Measurements from ENCODE around the gene PIGT. TPM values are rescaled to one million over a fixed set of nuclear protein-coding genes. Genes with fewer than 3 reads are reported as not detected.

The PIGT gene
- polyA plus RNA-seq, 1 experiment, result 114 TPM

GRCh38 chr20:45412653-45413052 lies 3.3 kb upstream of the PIGT start:
- H3K27me3 ChIP-seq (ENCODE audit: control insufficient read depth, insufficient read depth, low read length), result no peaks in the 10 kb centered on the region
- no peaks in the 10 kb centered on the region; the same call in 1 of the 2 replicates for H3K9me3 ChIP-seq (ENCODE audit: control insufficient read depth, insufficient read depth, low read length)
- CTCF ChIA-PET, result interaction anchor here (0.9 to 2.8 kb wide), 4 partner anchors 36 to 358 kb away, joined by 4 to 10 read pairs (median 8); no protein-coding TSS in a partner anchor
- no peak for TF ChIP-seq CTCF (IDR thresholded peaks at IDR 0.05; ENCODE audit: low read depth, low read length)
- DNase-seq (ENCODE audit: low read depth, low spot score), result no peak
- POLR2A ChIA-PET, result no interaction called here
- H3K4me3 ChIP-seq (ENCODE audit: low read depth, low read length), result no peak overlapping the region
- no peak overlapping the region for H3K27ac ChIP-seq (ENCODE audit: low read depth, low read length)

- no peak overlapping the region for H3K27ac ChIP-seq (ENCODE audit: low read depth, low read length)
- TF ChIP-seq CTCF (IDR thresholded peaks at IDR 0.05; ENCODE audit: low read depth, low read length), result no peak
- H3K9me3 ChIP-seq (ENCODE audit: control insufficient read depth, insufficient read depth, low read length), result no peaks in the 10 kb centered on the region; the same call in 1 of the 2 replicates
- DNase-seq (ENCODE audit: low read depth, low spot score), result no peak
- H3K4me3 ChIP-seq (ENCODE audit: low read depth, low read length), result no peak overlapping the region
- ChIA-PET CTCF (interaction anchor here (0.9 to 2.8 kb wide), 3 partner anchors 40 to 358 kb away, joined by 4 to 10 read pairs (median 10); no protein-coding TSS in a partner anchor), POLR2A (no interaction called here)
- H3K27me3 ChIP-seq (ENCODE audit: control insufficient read depth, insufficient read depth, low read length), result no peaks in the 10 kb centered on the region
Observed at GRCh38 chr20:45413479-45413878, 2.5 kb upstream of the PIGT start.

GRCh38 chr20:45416917-45417316 lies 976 bp downstream of the PIGT start:
- Histone ChIP-seq H3K27me3 (ENCODE audit: control insufficient read depth, insufficient read depth, low read length) (no peaks in the 10 kb centered on the region), H3K4me3 (ENCODE audit: low read depth, low read length) (peak overlapping the region; percentile 93), H3K27ac (ENCODE audit: low read depth, low read length) (no peak overlapping the region), H3K9me3 (ENCODE audit: control insufficient read depth, insufficient read depth, low read length) (no peaks in the 10 kb centered on the region; the same call in 1 of the 2 replicates)
- no peak for TF ChIP-seq CTCF (IDR thresholded peaks at IDR 0.05; ENCODE audit: low read depth, low read length)
- no peak for DNase-seq (ENCODE audit: low read depth, low spot score)
- ChIA-PET POLR2A (interaction anchor here (1.5 kb wide), 1 partner anchor 20 kb away, joined by 5 read pairs; no protein-coding TSS in a partner anchor), CTCF (interaction anchor here (1.8 to 5.0 kb wide), 3 partner anchors 20 to 55 kb away, joined by 7 to 36 read pairs (median 20); no protein-coding TSS in a partner anchor)

GRCh38 chr20:45419188-45420091 lies 3.5 kb downstream of the PIGT start:
- H3K27ac ChIP-seq (ENCODE audit: low read depth, low read length), result peak overlapping the region; percentile 63
- TF ChIP-seq CTCF (IDR thresholded peaks at IDR 0.05; ENCODE audit: low read depth, low read length), result no peak
- no peak overlapping the region for H3K4me3 ChIP-seq (ENCODE audit: low read depth, low read length)
- ChIA-PET POLR2A (no interaction called here), CTCF (interaction anchor here (0.7 to 5.0 kb wide), 7 partner anchors 17 to 352 kb away, joined by 3 to 36 read pairs (median 7); partner anchors contain the start of gene SYS1)
- H3K27me3 ChIP-seq (ENCODE audit: control insufficient read depth, insufficient read depth, low read length), result no peaks in the 10 kb centered on the region
- no peaks in the 10 kb centered on the region; the same call in 1 of the 2 replicates for H3K9me3 ChIP-seq (ENCODE audit: control insufficient read depth, insufficient read depth, low read length)
- peak; percentile 63 for DNase-seq (ENCODE audit: low read depth, low spot score)

GRCh38 chr20:45420125-45420524 lies 4.2 kb downstream of the PIGT start:
- no peaks in the 10 kb centered on the region; the same call in 1 of the 2 replicates for H3K9me3 ChIP-seq (ENCODE audit: control insufficient read depth, insufficient read depth, low read length)
- DNase-seq (ENCODE audit: low read depth, low spot score), result no peak
- peak overlapping the region; percentile 54 for H3K27ac ChIP-seq (ENCODE audit: low read depth, low read length)
- ChIA-PET POLR2A (no interaction called here), CTCF (interaction anchor here (2.4 to 4.3 kb wide), 2 partner anchors 17 to 57 kb away, joined by 8 to 27 read pairs; partner anchors contain the start of gene SYS1)
- no peak for TF ChIP-seq CTCF (IDR thresholded peaks at IDR 0.05; ENCODE audit: low read depth, low read length)
- H3K4me3 ChIP-seq (ENCODE audit: low read depth, low read length), result no peak overlapping the region
- H3K27me3 ChIP-seq (ENCODE audit: control insufficient read depth, insufficient read depth, low read length), result no peaks in the 10 kb centered on the region

All from AG04450 (cell line).